ENCODE results near the gene RERE.
"Not testable (repeated sequence)": the region's sequence is repeated elsewhere in the genome, so short reads cannot be mapped to it uniquely, and the experiment has no call there.

Gene RERE

GRCh38 chr1:8631163-8631562 lies 186.3 kb downstream of the RERE start:
- DNase-seq, result no peak

- no peak for DNase-seq
Observed at GRCh38 chr1:8629241-8630091, 188.0 kb downstream of the RERE start.

GRCh38 chr1:8628606-8629005 lies 188.8 kb downstream of the RERE start:
- no peak for DNase-seq

- no peak for DNase-seq
Observed at GRCh38 chr1:8627728-8628127, 189.7 kb downstream of the RERE start.

DNA sequence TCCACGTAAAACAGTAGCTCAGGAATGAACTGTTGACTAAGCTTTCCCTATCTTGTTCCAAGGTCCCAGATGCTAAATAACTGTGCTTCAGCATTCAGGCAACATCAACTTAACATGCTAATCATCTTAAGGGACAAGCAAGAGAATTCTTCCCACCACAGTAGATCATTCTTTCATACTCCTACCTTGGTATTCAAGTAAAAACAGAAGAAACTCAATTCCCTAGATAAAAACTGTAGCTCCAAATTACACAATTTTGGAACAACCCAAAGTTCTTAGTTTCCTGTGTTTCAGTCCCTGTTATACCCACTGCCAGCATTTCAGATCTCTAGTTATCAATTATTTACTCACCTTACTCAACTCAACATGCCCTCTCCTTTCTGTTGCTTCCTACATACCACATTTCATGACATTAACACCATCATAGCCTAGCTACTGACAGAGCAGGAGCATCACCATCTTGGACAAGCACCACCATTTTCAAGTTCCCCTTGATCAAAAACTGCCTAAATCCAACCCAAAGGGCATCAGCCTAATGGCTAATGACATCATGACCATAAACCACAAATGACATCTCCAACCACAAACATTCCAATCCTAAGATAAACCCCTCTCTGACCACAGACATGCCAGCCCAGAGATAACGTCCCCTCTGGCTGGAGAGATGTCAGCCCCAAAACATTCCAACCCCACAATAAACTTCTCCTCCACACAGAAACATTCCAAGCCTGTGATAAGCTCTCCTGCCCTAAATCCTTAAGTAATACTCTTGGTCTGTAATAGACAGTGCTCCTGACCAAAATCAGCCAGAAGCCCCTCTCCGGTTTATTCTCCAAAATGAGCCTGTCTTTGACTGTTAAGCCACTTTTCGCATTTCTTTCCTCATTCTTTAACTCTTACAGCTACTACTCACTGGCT lies 191.2 kb downstream of the RERE start:
- DNase-seq, result no peak

DNA sequence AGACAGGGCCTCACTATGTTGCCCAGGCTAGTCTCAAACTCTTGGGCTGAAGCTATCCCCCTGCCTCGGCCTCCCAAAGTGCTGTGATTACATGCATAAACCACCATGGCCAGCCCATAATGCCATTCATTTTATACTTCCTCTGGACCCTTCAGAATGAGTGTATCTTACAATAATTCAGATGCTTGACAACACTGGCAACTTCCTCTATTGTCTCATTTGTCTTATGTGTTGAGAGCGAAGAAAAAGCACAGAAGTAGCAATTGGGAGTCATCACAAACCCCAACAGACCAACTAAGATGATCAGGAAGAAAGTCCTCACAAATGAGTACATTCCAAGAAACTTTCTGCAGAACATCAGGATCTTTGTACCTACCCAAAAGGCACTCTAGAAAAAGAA lies 191.9 kb downstream of the RERE start:
- DNase-seq, result no peak

GRCh38 chr1:8623651-8624192 lies 193.7 kb downstream of the RERE start:
- not testable (repeated sequence) for DNase-seq

DNA sequence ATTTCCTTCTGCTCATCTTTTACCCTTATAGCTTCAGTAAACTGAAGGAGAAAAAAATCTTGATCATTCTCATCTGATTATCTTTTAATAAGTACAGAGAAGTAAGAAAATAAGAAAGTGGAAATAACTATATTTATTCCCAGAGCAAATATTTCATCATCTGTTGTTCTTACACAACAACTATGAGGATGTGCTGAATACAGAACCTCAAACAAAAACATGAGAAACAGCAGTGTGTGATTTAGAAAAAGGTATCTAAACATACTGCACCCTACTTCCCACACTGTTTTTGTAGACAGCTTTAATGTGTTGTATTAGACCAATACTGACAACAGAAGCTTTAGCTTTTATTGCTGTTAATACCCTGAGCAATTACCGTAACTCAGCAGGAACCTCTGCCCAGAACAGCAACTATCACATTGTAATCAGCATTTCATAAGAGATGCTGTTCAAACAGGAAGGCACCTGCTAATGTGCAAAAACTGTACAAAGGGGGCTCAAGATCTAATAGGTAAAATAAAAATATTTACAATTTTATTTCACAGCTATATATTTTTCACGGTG lies 195.6 kb downstream of the RERE start:
- not testable (repeated sequence) for DNase-seq

DNA sequence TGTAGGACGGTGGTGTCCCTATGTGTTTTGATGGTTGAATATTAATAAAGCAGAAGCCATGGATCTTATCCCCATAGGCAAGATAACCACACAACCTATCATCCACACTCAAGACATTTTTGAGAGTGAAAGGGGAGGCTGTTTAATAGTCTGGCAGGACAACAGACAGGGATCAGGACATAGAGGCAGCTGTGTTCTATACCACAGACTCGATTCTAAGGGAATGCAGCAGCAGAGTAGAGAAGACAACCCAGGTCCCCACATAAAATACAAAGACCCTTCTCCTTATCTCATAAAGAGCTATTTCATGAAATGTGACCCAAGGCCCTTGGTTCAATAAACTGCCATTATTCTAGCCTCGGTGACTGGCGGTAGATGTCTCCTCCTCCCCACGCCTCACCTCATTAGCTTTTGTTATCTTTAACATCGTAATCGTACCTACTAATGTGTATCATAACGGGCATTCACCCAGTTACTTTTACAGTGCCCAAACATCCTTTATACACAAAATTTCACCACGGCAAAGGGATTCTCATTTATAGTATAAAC lies 196.3 kb downstream of the RERE start:
- DNase-seq, result not testable (repeated sequence)

GRCh38 chr1:8619917-8620502 lies 197.4 kb downstream of the RERE start:
- DNase-seq, result not testable (repeated sequence)

GRCh38 chr1:8619419-8619818 lies 198.0 kb downstream of the RERE start:
- not testable (repeated sequence) for DNase-seq

GRCh38 chr1:8616791-8617190 lies 200.6 kb downstream of the RERE start:
- not testable (repeated sequence) for DNase-seq

DNA sequence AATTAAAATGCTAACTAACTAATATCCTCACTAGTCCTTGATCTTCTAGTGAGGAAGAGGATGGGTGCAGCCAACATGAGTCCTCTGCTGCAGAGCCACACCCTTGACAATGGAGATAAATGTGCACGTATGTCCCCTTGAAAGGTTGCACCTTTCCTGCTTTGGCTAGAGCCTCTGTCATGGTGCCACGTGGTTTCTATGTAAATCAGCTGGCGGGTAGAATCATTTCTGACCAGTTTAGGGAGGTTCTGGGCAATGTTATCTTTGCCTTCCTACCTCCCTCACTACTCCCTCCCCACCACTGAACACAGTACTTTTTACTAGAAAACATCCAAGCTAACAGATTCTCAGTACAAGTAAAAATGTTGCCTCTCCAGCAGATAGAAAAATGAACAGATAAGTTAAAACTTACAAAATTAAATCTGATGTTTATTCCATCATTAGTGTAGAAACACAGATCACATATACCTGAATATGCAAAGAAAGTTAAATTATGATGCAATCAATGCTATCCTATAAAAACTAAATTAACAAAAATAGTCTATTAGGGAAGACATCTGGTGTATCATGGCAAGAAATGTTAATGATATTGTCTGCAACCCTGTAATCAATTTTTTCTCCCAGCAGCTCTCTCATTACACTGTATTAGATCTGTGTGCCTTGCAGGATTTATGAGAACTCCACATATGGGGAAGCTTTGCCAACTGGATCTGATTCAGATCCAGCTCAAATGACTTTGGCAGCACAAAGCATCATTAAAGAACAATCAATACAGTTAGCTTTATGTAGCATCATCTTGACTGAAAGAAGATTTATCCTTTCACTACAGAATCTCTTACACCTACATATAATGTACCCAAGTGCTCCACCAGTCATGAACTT lies 205.6 kb downstream of the RERE start:
- not testable (repeated sequence) for DNase-seq

- no peak for DNase-seq
Observed at GRCh38 chr1:8607906-8608305, 209.5 kb downstream of the RERE start.

DNA sequence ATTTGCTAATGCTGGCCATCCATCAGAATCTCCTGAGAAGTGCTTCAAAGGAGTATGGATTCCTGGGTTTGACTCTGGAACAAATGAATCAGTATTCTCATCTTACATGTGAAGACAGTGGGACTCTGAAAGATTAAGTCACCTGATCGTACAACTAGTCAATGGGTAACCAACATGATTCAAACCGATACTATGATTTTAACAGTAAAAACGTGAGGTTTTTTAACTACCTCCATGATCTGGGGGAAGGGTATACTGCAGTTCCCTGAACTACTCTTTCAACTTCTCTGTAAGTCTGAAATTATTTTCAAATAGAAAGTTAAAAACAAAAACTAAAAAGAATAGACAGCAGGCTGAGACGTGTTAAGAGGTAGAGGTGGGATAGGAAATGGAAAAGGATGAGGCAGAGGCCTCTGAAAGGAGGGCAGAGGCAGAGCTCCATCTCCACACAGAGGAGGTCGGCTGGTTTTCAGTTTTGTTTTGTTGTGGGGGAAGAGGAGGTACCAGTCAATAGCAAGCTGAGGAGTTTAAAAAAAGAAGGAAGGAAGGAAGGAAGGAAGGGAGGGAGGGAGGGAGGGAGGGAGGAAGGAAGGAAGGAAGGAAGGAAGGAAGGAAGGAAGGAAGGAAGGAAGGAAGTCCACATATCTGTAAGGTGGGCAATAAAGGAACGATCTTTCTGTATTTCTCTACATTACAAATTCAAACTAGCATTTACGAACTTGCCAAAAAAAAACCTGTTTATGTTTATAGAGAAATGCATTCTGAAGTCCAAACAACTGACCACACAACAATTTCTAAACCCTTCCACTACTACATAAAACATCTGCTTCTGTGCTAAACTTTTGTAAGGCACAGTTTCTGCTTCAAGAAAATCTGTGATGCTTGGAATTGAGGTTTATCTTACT lies 213.1 kb downstream of the RERE start:
- no peak for DNase-seq

- no peak for DNase-seq
Observed at GRCh38 chr1:8603220-8603616, 214.2 kb downstream of the RERE start.

DNA sequence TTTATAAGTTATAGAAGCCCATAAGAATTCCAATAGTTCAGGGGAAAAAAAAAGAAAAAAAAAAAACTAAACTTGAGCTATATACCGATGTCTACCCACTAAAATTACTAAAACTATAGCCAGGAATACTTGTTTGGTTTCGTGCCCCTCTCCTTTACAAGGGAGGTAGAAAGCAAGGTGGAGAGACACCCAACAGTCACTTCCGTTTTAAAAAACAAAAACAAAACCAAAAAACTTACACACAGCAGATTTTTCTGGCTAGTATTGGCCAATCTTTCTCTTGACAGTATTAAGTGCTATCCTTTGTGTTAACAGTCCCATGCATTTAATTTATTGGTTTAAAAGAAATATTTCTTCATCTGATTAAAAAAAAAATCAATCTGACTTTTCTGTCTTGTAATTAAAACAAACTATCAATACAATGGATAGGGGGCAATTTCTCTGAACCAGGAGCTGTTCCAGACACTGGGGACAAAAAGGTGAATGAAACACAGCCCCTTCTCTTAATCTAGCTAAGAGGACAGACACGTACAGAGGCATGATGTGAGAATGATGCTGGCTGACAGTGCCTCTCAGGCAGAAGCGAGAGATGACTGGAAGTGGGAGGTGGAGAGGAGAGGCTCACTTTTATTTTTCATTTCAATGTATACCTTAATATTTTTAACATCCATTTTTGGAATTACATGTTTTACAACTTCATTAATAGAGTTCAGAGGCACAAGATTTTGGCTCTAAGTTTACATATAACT lies 214.8 kb downstream of the RERE start:
- DNase-seq, result no peak

- no peak for DNase-seq
Observed at GRCh38 chr1:8600336-8600735, 217.1 kb downstream of the RERE start.

- DNase-seq, result no peak
Observed at GRCh38 chr1:8599646-8600212, 217.7 kb downstream of the RERE start.

All from effector CD4-positive, alpha-beta T cell (primary cell).